IPS DF 6.9 (cell line): ENCODE measurements around the gene DRAXIN.

Experiments
- DNase-seq: peaks from one replicate; pipeline ENCODE4 v3.0.0-alpha.2; 2013; ENCODE audit warnings: low read depth, low spot score
- H3K27ac ChIP-seq: one replicate; pipeline ENCODE4 v1.5.1; 2013; ENCODE audit warnings: low read length, control low read depth
- H3K27me3 ChIP-seq: 2 replicates; pipeline ENCODE4 v1.6.1; 2013; ENCODE audit warnings: mild to moderate bottlenecking, low read length; ENCODE audit not compliant: control insufficient read depth, insufficient read depth
- H3K36me3 ChIP-seq: 2 replicates; pipeline ENCODE4 v1.6.1; 2013; ENCODE audit warnings: low read length; ENCODE audit not compliant: control insufficient read depth, insufficient read depth
- H3K4me1 ChIP-seq: 2 replicates; pipeline ENCODE4 v1.6.1; 2013; ENCODE audit warnings: low read length; ENCODE audit not compliant: control insufficient read depth, insufficient read depth
- H3K4me3 ChIP-seq: 2 replicates; pipeline ENCODE4 v1.5.1; 2013; ENCODE audit warnings: mild to moderate bottlenecking, low read length
- H3K9me3 ChIP-seq: 2 replicates; pipeline ENCODE4 v1.6.1; 2013; ENCODE audit warnings: low read length, inconsistent platforms; ENCODE audit not compliant: control insufficient read depth, insufficient read depth
- WGBS: extraction: QIAGEN DNeasy Blood & Tissue Kit; methylation state at CpG from one replicate; pipeline ENCODE4 v1.1.7; 2013; ENCODE audit warnings: mixed read lengths, missing lambda C conversion rate; ENCODE audit not compliant: insufficient read length, insufficient coverage; 5-methylcytosine and 5-hydroxymethylcytosine counted together

Gene DRAXIN

DNA sequence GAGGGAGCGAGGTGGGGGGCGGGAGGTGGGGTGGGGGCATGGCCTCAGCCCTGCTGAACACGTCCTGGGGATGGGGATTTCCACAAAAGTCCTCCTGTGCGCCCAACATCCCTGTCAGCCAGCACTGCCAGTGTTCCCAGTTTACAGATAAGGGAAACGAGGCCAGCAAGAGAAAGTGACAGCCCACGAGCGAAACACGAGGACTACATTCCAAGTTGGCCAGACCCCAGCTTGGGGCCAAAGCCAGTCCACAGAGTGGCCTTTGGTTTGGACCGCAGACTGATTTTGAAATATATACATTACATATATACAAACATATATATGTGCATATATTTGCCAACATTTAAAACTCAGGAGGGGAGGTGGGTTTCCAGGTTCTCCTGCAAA, 42.3 kb upstream of the DRAXIN start:
- Histone ChIP-seq H3K4me1 (peaks cover 8% of the 10 kb centered on the region; the same call in 1 of the 2 replicates), H3K27ac (no peak overlapping the region), H3K9me3 (no peaks in the 10 kb centered on the region), H3K27me3 (no peaks in the 10 kb centered on the region), H3K36me3 (no peaks in the 10 kb centered on the region), H3K4me3 (no peak overlapping the region)
- no peak for DNase-seq
- WGBS = no CpG with 5 or more reads among the region's 9 CpGs

GRCh38 chr1:11649624-11650330, 41.7 kb upstream of the DRAXIN start:
- Histone ChIP-seq H3K36me3 (no peaks in the 10 kb centered on the region), H3K9me3 (no peaks in the 10 kb centered on the region), H3K4me1 (peaks cover 8% of the 10 kb centered on the region; the same call in 1 of the 2 replicates), H3K27ac (no peak overlapping the region), H3K27me3 (no peaks in the 10 kb centered on the region), H3K4me3 (no peak overlapping the region)
- no peak for DNase-seq
- no CpG with 5 or more reads among the region's 21 CpGs for WGBS

GRCh38 chr1:11650331-11650991, 41.0 kb upstream of the DRAXIN start:
- no CpG with 5 or more reads among the region's 47 CpGs for WGBS
- H3K27me3 ChIP-seq = no peaks in the 10 kb centered on the region
- H3K27ac ChIP-seq = no peak overlapping the region
- no peaks in the 10 kb centered on the region for H3K36me3 ChIP-seq
- no peaks in the 10 kb centered on the region for H3K9me3 ChIP-seq
- no peak for DNase-seq
- H3K4me3 ChIP-seq = peak overlapping the region; percentile 7; the same call in 1 of the 2 replicates
- H3K4me1 ChIP-seq = peaks cover 8% of the 10 kb centered on the region; the same call in 1 of the 2 replicates

DNA sequence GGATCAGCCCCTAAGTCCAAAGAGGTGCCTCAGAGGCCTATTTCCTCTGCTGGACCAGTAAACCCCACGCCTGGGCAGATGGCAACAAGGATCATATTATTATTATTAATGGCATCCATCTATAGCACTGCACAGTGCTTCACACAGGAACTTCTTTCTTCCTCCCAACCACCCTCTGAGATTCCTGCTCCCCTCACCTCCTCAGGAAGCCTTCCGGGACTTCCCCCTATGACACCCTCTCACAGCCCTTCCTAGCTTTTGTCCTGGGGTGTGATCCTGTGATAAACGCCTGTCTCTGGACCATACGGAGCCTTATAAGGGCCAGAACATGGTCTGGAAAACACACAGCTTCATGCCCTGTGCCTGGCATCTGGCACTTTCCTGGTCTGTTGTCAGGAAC, 40.5 kb upstream of the DRAXIN start:
- Histone ChIP-seq H3K9me3 (no peaks in the 10 kb centered on the region), H3K4me1 (peaks cover 9% of the 10 kb centered on the region; the same call in 1 of the 2 replicates), H3K27ac (no peak overlapping the region), H3K36me3 (no peaks in the 10 kb centered on the region), H3K4me3 (no peak overlapping the region), H3K27me3 (no peaks in the 10 kb centered on the region)
- no CpG with 5 or more reads among the region's 4 CpGs for WGBS
- no peak for DNase-seq

DNA sequence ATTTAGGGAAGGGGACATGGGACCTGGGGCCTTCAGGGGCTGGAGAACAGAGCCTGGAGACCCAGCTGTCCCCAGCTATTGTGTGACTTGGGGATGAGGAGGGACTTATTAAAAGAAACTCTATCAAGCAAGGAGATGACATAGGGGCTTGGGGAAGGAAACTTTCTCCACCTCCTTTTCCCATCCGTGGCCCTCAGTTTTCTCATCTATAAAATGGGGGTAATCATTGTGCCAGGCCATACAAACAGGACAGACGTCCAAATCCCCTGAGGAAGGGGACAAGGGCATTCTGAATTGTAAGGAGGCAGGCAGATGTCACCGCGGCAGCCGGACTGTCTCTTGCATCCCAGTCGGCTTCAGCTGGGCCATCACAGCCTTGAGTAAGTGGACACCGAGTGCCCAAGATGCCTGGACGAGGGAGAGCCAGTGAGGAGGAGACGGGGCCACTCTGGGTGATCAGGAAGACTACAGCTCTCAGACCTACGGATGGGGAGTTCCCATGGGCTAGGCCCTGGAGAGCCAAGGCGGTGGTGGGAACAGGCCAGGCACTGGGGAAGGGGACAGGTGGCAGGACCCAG, 39.2 kb upstream of the DRAXIN start:
- WGBS = no CpG with 5 or more reads among the region's 11 CpGs

GRCh38 chr1:11653101-11653860, 38.2 kb upstream of the DRAXIN start:
- H3K4me3 ChIP-seq = peak overlapping the region; percentile 71; the same call in 1 of the 2 replicates
- H3K4me1 ChIP-seq = peaks cover 9% of the 10 kb centered on the region; the same call in 1 of the 2 replicates
- H3K36me3 ChIP-seq = 0 out of 2 replicates have a peak, but pooled peaks cover 5% of the 10 kb centered on the region
- no peaks in the 10 kb centered on the region for H3K9me3 ChIP-seq
- no peak overlapping the region for H3K27ac ChIP-seq
- no CpG with 5 or more reads among the region's 17 CpGs for whole genome bisulfite sequencing
- no peak for DNase-seq
- no peaks in the 10 kb centered on the region for H3K27me3 ChIP-seq

More for the DNA sequence above, 39.2 kb upstream of the DRAXIN start:
- H3K27ac ChIP-seq = no peak overlapping the region
- H3K27me3 ChIP-seq = no peaks in the 10 kb centered on the region
- DNase-seq = no peak
- H3K4me1 ChIP-seq = peaks cover 9% of the 10 kb centered on the region; the same call in 1 of the 2 replicates
- no peaks in the 10 kb centered on the region for H3K9me3 ChIP-seq
- 0 out of 2 replicates have a peak, but pooled peaks cover 3% of the 10 kb centered on the region for H3K36me3 ChIP-seq
- no peak overlapping the region for H3K4me3 ChIP-seq

GRCh38 chr1:11653861-11654136, 37.7 kb upstream of the DRAXIN start:
- H3K4me3 ChIP-seq = peak overlapping the region; percentile 71
- H3K27ac ChIP-seq = no peak overlapping the region
- H3K9me3 ChIP-seq = no peaks in the 10 kb centered on the region
- WGBS = no CpG with 5 or more reads among the region's 7 CpGs
- peaks cover 9% of the 10 kb centered on the region; the same call in 1 of the 2 replicates for H3K4me1 ChIP-seq
- peaks cover 7% of the 10 kb centered on the region; the same call in 1 of the 2 replicates for H3K36me3 ChIP-seq
- DNase-seq = no peak
- H3K27me3 ChIP-seq = no peaks in the 10 kb centered on the region

DNA sequence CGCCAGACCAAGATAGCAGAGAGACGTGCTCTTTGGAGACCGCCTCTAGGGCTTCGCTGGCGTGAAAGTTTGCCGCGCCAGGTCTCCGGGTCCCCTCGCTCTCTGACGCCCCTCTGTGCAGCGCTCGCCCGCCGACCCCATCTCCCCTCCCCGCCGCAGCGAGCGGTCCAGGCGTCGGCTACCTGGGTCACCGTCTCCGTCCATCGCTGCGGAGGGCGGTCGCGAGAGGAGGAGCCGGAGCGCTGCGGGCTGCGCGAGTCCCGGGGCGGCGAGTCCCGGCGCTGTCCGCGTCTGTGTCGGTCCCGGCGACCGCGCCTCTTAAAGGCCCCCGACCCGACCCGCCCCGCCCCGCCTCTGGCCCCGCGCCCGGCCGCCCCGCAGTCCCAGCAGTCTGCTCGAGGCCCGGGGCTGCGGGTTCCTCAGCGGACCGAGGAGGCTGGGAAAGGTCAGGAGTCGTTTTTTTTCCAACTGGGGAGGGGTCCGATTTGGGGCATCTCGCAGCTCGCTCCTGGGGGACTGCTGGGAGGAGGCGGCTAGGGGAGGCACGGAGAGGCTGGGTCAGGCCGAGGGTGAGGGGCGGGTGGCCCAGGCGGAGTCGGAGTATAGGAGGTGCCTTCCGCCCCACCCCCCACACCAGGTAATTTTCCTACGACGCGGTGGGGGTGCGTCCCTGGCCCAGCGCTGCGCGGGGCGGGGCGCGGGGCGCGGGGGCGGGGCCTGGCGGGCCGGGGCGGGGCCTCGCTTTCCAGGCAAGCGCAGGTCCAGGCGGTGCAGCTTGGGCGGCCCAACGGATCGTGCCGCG, 37.2 kb upstream of the DRAXIN start, which contains the start of the genes FBXO2 and FBXO44:
TSS of gene FBXO2 (minus strand) at position 293 of the 802 bp plus-strand sequence. CDS start at position 204, 89 bp downstream.
TSS of gene FBXO44 (plus strand) at position 741 of the 802 bp plus-strand sequence. CDS start 959 bp downstream, outside the sequence.
- no peak for DNase-seq
- H3K27ac ChIP-seq = no peak within 1 kb of the TSS
- no CpG with 5 or more reads among the region's 94 CpGs for WGBS
- H3K36me3 ChIP-seq = peaks cover 7% of the 10 kb centered on the region; the same call in 1 of the 2 replicates
- H3K4me1 ChIP-seq = peaks cover 8% of the 10 kb centered on the region; the same call in 1 of the 2 replicates
- no peaks in the 10 kb centered on the region for H3K9me3 ChIP-seq
- peak within 1 kb of the TSS; percentile 71 for H3K4me3 ChIP-seq
- no peaks in the 10 kb centered on the region for H3K27me3 ChIP-seq

- DNase-seq = no peak
- H3K4me1 ChIP-seq = peaks cover 8% of the 10 kb centered on the region; the same call in 1 of the 2 replicates
- no CpG with 5 or more reads among the region's 45 CpGs for WGBS
- no peaks in the 10 kb centered on the region for H3K27me3 ChIP-seq
- H3K4me3 ChIP-seq = peak overlapping the region; percentile 71
- peaks cover 7% of the 10 kb centered on the region; the same call in 1 of the 2 replicates for H3K36me3 ChIP-seq
- no peak overlapping the region for H3K27ac ChIP-seq
- H3K9me3 ChIP-seq = no peaks in the 10 kb centered on the region
These were observed 36.3 kb upstream of the DRAXIN start for GRCh38 chr1:11654939-11655808.
